GM12892 (cell line): ENCODE measurements around the gene AMZ1.

Experiments
- POLR2A ChIP-seq: IDR thresholded peaks from 2 replicates; pipeline ENCODE4 v1.6.1; 2011; ENCODE audit warnings: low read depth, low read length, control low read depth
- POLR2AphosphoS5 ChIP-seq: IDR thresholded peaks from 2 replicates; pipeline ENCODE4 v1.6.1; 2011; ENCODE audit warnings: low read depth, low read length, control low read depth

GRCh38 chr7:2675256-2675764, 12.7 kb upstream of the AMZ1 start:
- TF ChIP-seq POLR2AphosphoS5: no peak
- no peak for TF ChIP-seq POLR2A
